Endothelial cell (in vitro differentiated cells): ENCODE data around the gene RAD23B. TPM values are rescaled to one million over a fixed set of nuclear protein-coding genes. Genes with fewer than 3 reads are reported as not detected.
A peak's percentile ranks its signal among the peaks of the same experiment; 100 is the strongest.

Source experiments
- DNase-seq: peaks from one replicate; pipeline ENCODE4 v3.0.0; 2021; ENCODE audit warnings: low spot score
- H3K27ac Mint-ChIP-seq: one replicate; pipeline ENCODE4 v1.8.0; 2021; ENCODE audit warnings: mixed read lengths, inconsistent platforms; ENCODE audit not compliant: unreplicated experiment
- H3K27me3 Mint-ChIP-seq: one replicate; pipeline ENCODE4 v1.8.0; 2021; ENCODE audit warnings: mild to moderate bottlenecking, moderate library complexity, mixed read lengths, inconsistent platforms; ENCODE audit not compliant: unreplicated experiment
- H3K36me3 Mint-ChIP-seq: one replicate; pipeline ENCODE4 v1.8.0; 2021; ENCODE audit warnings: mild to moderate bottlenecking, low read depth, mixed read lengths, inconsistent platforms; ENCODE audit not compliant: unreplicated experiment
- H3K4me1 Mint-ChIP-seq: one replicate; pipeline ENCODE4 v1.8.0; 2021; ENCODE audit warnings: mild to moderate bottlenecking, mixed read lengths, inconsistent platforms; ENCODE audit not compliant: unreplicated experiment
- H3K4me3 Mint-ChIP-seq: one replicate; pipeline ENCODE4 v1.8.0; 2021; ENCODE audit warnings: mild to moderate bottlenecking, mixed read lengths, inconsistent platforms; ENCODE audit not compliant: unreplicated experiment
- H3K9me3 Mint-ChIP-seq: one replicate; pipeline ENCODE4 v1.8.0; 2021; ENCODE audit warnings: mixed read lengths, inconsistent platforms; ENCODE audit not compliant: unreplicated experiment
- total RNA-seq: library from RNA; stranded (reverse); fragmentation: NEBNext Ultra II Directional; extraction: Animal tissue kit (Norgen Biotek cat#: 25700); gene quantifications from one replicate; pipeline ENCODE4 v1.2.1, GENCODE V29; 2021; ENCODE audit not compliant: unreplicated experiment
- TF ChIP-seq, protein P1 (sequence below): fragments of 200-600 bp; sonication (generic); IDR thresholded peaks from one replicate; pipeline ENCODE4 v1.5.0; 2021; ENCODE audit warnings: antibody characterized with exemption; ENCODE audit not compliant: unreplicated experiment

Gene RAD23B
- total RNA-seq, 1 donor from 2014 or later: 116 TPM

DNA sequence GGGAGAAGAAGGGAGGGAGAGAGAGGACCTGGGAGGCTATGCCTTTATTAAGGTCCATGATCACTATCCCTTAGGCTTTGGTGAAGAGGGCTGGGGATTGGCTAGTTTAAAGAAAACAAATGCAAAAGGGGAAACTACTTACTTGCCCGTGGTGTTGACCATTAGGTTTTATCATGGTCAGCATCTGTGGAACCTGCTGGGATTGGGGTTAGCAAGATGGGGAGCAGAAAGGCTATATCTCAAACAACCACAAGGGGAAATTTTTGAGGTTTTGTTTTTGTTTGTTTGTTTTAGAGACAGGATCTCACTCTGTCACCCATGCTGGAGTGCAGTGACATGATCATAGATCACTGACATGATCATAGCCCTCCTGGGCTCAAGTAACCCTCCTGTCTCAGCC is 9.0 kb upstream of the RAD23B start:
- peaks cover 2% of the 10 kb centered on the region for H3K27me3 Mint-ChIP-seq
- H3K27ac Mint-ChIP-seq: no peak overlapping the region
- H3K4me1 Mint-ChIP-seq: peaks cover 19% of the 10 kb centered on the region
- H3K36me3 Mint-ChIP-seq: no peaks in the 10 kb centered on the region
- H3K4me3 Mint-ChIP-seq: no peak overlapping the region
- no peaks in the 10 kb centered on the region for H3K9me3 Mint-ChIP-seq
- TF ChIP-seq, protein P1, sequence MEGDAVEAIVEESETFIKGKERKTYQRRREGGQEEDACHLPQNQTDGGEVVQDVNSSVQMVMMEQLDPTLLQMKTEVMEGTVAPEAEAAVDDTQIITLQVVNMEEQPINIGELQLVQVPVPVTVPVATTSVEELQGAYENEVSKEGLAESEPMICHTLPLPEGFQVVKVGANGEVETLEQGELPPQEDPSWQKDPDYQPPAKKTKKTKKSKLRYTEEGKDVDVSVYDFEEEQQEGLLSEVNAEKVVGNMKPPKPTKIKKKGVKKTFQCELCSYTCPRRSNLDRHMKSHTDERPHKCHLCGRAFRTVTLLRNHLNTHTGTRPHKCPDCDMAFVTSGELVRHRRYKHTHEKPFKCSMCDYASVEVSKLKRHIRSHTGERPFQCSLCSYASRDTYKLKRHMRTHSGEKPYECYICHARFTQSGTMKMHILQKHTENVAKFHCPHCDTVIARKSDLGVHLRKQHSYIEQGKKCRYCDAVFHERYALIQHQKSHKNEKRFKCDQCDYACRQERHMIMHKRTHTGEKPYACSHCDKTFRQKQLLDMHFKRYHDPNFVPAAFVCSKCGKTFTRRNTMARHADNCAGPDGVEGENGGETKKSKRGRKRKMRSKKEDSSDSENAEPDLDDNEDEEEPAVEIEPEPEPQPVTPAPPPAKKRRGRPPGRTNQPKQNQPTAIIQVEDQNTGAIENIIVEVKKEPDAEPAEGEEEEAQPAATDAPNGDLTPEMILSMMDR: peak; percentile 35
- no peak for DNase-seq

DNA sequence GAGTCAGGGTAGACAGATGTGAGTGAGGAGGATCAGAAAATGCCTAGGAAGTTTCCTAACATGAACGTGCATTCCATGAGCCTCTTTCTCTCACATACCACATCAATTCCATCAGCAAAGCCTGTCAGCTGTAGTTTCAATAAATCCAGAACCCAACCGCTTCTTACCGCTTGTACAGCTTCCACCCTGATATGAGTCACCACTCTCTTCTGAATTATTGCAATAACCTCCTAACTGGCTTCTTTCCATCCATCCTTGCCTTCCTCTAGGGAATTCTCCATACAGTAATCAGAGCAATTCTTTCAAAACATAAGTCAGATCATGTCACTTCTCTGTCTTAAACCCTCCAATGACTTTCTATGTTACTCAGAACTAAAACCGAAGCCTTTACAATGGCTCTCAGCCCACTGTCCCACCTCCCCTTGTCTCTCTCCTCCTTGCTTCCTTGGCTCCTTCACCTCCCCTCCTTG is 8.1 kb upstream of the RAD23B start:
- Mint-ChIP-seq H3K36me3 (no peaks in the 10 kb centered on the region), H3K4me3 (no peak overlapping the region), H3K4me1 (peaks cover 19% of the 10 kb centered on the region), H3K27ac (no peak overlapping the region), H3K9me3 (no peaks in the 10 kb centered on the region), H3K27me3 (peaks cover 2% of the 10 kb centered on the region)
- no peak for DNase-seq
- TF ChIP-seq, protein P1: no peak

DNA sequence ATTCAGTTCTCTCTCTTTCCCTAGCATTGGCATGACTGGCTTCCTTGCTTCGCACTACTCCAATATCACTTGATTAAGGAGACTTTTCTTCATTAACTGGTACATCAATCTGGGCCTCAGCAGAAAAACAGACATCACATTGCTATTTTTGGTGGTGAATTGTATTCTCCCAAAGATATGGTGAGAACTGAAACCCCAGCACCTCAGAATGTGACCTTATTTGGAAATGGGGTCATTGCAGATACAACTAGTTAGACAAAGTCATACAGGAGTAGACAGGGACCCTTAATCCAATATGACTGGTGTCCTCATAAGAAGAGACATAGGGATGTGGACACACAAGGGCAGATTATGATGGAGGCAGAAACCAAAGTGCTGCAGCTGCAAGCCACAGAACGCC is 7.5 kb upstream of the RAD23B start:
- peak overlapping the region; percentile 1 for H3K27ac Mint-ChIP-seq
- H3K4me3 Mint-ChIP-seq: no peak overlapping the region
- no peak for DNase-seq
- peaks cover 13% of the 10 kb centered on the region for H3K4me1 Mint-ChIP-seq
- TF ChIP-seq, protein P1: no peak
- H3K36me3 Mint-ChIP-seq: no peaks in the 10 kb centered on the region
- H3K27me3 Mint-ChIP-seq: peaks cover 2% of the 10 kb centered on the region
- H3K9me3 Mint-ChIP-seq: no peaks in the 10 kb centered on the region

DNA sequence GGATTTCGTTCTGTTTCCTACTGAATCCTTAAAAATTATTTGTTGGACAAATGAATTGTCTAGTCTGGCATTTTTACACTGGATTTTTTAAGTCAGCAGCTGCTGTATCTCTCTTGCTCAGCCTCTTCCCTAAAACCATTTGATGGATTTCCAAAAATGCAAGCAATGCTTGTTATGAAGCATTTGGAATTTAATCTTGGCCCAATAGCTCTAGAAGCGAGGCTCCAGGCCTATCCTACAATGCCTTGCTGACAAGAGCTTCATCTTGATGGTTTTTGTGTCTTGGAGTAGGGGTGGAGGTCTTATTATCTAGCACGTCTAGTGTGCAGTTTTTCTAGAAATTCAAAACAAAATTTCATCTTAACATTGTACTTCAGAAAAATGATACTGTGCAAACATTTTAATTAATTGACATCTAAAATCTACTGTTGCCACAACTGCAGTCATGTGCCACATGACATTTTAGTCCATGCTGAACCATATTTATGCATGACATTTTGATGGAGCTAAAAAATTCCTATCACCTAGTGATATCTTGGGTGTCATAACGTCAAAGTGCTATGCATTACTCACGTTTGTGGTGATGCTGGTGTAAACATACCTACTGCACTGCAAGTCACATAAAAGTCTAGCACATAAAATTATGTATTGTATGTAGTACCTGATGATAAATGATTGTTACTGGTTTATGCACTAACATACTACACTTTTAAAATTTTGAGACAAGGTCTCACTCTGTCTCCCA is 5.9 kb upstream of the RAD23B start:
- Mint-ChIP-seq H3K4me1 (peaks cover 16% of the 10 kb centered on the region), H3K4me3 (no peak overlapping the region), H3K27ac (no peak overlapping the region), H3K9me3 (no peaks in the 10 kb centered on the region), H3K27me3 (peaks cover 13% of the 10 kb centered on the region), H3K36me3 (peaks cover under 1% of the 10 kb centered on the region)
- DNase-seq: no peak
- TF ChIP-seq, protein P1: no peak

DNA sequence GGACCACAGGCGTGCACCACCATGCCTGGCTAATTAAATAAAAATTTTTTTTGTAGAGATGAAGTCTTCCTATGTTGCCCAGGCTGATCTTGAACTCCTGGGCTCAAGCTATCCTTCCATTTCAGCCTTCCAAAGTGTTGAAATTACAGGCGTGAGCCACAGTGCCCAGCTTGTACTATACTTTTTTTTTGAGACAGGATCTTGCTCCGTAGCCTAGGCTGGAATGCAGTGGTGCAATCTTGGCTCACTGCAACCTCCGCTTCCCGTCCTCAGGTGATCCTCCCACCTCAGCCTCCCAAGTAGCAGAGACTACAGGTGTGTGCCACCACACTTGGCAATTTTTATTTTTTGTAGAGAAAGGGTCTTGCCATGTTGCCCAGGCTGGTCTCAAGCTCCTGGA is 5.3 kb upstream of the RAD23B start:
- peaks cover 22% of the 10 kb centered on the region for H3K4me1 Mint-ChIP-seq
- H3K36me3 Mint-ChIP-seq: peaks cover 4% of the 10 kb centered on the region
- no peak overlapping the region for H3K4me3 Mint-ChIP-seq
- H3K27ac Mint-ChIP-seq: no peak overlapping the region
- no peaks in the 10 kb centered on the region for H3K9me3 Mint-ChIP-seq
- no peak for DNase-seq
- TF ChIP-seq, protein P1: no peak
- H3K27me3 Mint-ChIP-seq: peaks cover 13% of the 10 kb centered on the region
